Stomach (tissue), 4 donors: ENCODE measurements around the gene KIRREL3.
"Not testable (repeated sequence)": the region's sequence is repeated elsewhere in the genome, so short reads cannot be mapped to it uniquely, and the experiment has no call there.

ENCODE experiments used
- CTCF ChIP-seq, 7 experiments: fragments of 450-650 bp in 4 of 7; fragments of 200-600 bp in 3 of 7; sonication (generic) in 3 of 7; IDR thresholded peaks; one replicate each; pipeline ENCODE4 v1.5.1; 2016 to 2019; ENCODE audit warnings: antibody characterized with exemption in 7 of 7, control low read depth in 2 of 7, mild to moderate bottlenecking in 1 of 7
- POLR2A ChIP-seq, 4 donors: fragments of 450-650 bp; IDR thresholded peaks; one replicate each; pipeline ENCODE4 v1.6.1; 2016; ENCODE audit warnings: antibody characterized with exemption in 4 of 4, control low read depth in 2 of 4, mild to moderate bottlenecking in 1 of 4, moderate library complexity in 1 of 4

- TF ChIP-seq CTCF, POLR2A (IDR thresholded peaks at IDR 0.05): not testable (repeated sequence)
Observed at GRCh38 chr11:126396266-126396665, 604.3 kb downstream of the KIRREL3 start.
